NCI-H524 treated with DMSO at 0.1 percent for 48 hours (cell line): ENCODE data around the gene PDLIM5.

Experiments
- DNase-seq: peaks from one replicate; lab custom pipeline; 2025; lab: John Stamatoyannopoulos, UW

The PDLIM5 gene

GRCh38 chr4:94559351-94559806 is 107.6 kb downstream of the PDLIM5 start:
- no peak for DNase-seq

- DNase-seq: no peak
Measured at GRCh38 chr4:94561249-94562024, 109.7 kb downstream of the PDLIM5 start.

- no peak for DNase-seq
Measured at GRCh38 chr4:94562285-94562684, 110.5 kb downstream of the PDLIM5 start.

DNA sequence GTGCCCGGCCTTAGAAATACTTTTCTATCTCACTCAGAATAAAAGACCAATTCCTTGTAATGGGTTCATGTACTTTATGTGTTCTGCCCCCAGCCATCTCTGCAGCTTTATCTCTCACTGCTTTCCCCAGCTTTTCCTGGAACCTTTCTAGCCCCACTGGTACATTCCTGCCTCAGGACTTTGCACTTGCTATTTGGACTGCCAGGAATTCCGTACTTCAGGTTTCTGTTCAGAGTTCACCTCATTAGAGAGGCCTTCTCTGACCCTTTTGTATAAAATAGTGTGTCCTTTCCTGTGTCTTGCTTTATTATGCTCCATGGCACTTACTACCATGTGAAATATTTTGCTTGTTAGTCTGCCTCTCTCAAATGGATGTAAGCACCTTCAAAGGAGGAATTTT is 112.5 kb downstream of the PDLIM5 start:
- DNase-seq: no peak

GRCh38 chr4:94566420-94566819 is 114.7 kb downstream of the PDLIM5 start:
- no peak for DNase-seq

DNA sequence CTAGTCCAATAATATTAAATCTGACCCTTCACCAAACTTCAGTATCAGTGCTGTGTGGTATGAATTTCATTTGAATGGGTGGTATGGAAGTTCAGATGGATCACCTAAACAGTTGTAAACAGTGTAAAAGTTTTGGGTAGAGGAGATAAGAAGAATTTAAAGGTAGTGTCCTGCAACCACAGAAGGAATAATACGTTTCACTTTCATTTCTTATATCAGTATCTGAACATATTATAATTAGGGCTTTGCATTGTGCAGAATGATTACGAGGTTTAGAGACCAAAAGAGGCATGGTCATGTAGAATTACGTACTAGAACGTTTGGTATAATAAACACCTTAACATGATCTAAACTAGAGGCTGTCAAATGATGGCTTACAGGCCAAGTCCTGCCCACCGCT is 116.1 kb downstream of the PDLIM5 start:
- DNase-seq: no peak

GRCh38 chr4:94570558-94570957 is 118.8 kb downstream of the PDLIM5 start:
- DNase-seq: no peak

- no peak for DNase-seq
Measured at GRCh38 chr4:94571298-94571697, 119.6 kb downstream of the PDLIM5 start.

DNA sequence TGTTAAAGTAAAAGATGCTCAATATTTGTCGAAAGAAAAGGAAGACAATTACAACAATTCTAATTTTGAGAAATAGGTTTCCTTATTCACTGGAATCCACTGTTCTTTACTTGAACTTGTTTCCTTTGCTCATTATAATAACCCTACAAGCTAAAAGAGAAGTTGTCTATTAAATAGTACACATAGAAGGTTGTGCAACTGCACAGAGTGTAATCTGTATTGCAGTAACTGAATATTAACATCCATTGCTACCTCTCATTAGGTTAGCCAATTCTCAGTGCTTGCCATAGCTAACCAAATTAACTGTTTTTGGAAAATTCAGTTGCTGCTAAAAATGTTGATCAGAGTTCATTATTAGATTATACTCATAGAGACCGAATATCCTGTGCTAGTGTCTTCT is 120.0 kb downstream of the PDLIM5 start:
- no peak for DNase-seq

DNA sequence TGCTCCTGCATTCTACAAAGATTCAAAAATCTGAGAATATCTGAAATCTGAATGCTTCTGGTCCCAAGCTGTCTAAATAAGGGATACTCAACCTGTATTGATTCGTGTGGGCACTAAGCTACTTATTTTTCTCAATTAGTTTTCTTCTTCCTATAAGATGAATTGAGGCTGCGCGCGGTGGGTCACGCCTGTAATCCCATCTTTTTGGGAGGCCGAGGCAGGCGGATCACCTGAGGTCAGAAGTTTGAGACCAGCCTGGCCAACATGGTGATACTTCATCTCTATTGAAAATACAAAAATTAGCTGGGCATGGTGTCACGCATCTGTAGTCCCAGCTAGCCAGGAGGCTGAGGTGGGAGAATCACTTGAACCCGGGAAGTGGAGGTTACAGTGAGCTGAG is 122.3 kb downstream of the PDLIM5 start:
- no peak for DNase-seq

GRCh38 chr4:94574616-94575015 is 122.9 kb downstream of the PDLIM5 start:
- DNase-seq: no peak

GRCh38 chr4:94575652-94576051 is 123.9 kb downstream of the PDLIM5 start:
- DNase-seq: no peak

GRCh38 chr4:94576210-94576609 is 124.5 kb downstream of the PDLIM5 start:
- DNase-seq: no peak

DNA sequence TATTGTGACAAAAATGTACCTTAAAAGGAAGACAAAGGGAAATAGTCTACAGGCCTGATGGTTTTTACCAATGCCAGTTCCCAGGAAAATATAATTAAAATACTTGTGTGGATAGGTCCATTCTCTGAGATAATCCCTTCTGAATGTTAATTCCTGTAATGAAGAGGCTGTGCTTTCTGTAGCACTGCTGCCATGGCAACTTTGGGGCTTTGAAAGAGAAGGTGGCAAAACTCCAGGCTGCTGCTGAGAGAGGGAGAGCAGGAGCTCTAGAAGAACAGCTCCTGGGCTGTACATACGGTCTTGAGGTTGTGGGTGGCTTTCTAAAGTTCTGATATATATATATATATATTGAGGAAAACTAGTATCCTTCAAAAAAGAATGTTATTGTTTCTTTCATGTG is 125.4 kb downstream of the PDLIM5 start:
- peak; percentile 54 for DNase-seq

- no peak for DNase-seq
Measured at GRCh38 chr4:94578195-94578594, 126.5 kb downstream of the PDLIM5 start.

- no peak for DNase-seq
Measured at GRCh38 chr4:94581766-94582165, 130.0 kb downstream of the PDLIM5 start.

GRCh38 chr4:94582517-94582916 is 130.8 kb downstream of the PDLIM5 start:
- DNase-seq: no peak

GRCh38 chr4:94583914-94584641 is 132.3 kb downstream of the PDLIM5 start:
- no peak for DNase-seq

- DNase-seq: no peak
Measured at GRCh38 chr4:94588896-94589693, 137.4 kb downstream of the PDLIM5 start.

DNA sequence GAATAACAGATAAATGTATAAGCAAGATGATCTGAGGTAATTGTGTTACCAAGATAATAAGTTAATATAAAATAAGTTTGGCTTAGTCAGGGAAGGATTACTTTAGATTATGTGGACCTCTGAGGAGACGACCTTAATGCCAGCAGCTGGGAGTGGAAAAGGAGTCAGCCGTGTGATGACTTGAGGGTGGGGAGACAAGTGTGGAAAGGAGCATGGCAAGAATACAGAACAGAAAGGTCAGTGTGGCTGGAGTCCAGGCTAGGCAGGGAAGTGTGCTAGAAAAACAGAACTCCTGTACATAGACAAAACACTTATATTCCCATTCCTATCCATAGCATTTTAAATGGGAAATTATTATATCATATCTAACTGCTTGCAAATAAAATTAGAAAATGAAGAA is 138.8 kb downstream of the PDLIM5 start:
- DNase-seq: no peak

DNA sequence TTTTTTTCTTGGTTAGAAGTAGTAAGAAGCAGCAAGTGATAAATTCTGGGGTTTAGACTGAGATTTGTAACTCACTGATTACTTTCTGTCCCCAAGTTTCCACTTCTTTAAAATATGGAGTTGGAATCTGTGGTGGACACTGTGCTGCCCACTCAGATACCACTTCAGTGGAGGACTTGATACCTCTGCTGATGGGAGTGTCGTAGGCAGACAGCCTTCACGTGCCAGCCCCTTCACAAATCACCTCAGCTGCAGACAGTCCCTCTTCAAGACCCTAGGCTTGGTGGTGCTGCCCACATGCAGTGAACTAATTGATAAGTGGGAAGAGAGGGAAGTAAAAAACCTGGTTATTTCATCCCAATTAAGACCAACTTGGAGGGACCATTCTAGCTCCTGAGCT is 139.5 kb downstream of the PDLIM5 start:
- no peak for DNase-seq

- no peak for DNase-seq
Measured at GRCh38 chr4:94595013-94595412, 143.3 kb downstream of the PDLIM5 start.
